ENCODE data around the gene NRXN3.

GRCh38 chr14:79554816-79555215 is 1384.6 kb downstream of the NRXN3 start:
- TF ChIP-seq CTCF (IDR thresholded peaks at IDR 0.05; ENCODE audit: insufficient read depth, low read length, poor library complexity, severe bottlenecking): no peak
- no peak for TF ChIP-seq EZH2phosphoT487 (conservative IDR thresholded peaks at IDR 0.05; ENCODE audit: low read length)
